Mucosa of descending colon (tissue), 3 donors: Measurements from ENCODE around the gene PTPRN2. TPM values are rescaled to one million over a fixed set of nuclear protein-coding genes. Genes with fewer than 3 reads are reported as not detected.
A peak's percentile ranks its signal among the peaks of the same experiment; 100 is the strongest.

ENCODE experiments used
- ATAC-seq: fragments of 200-7000 bp; cut with Tn5 transposase; one replicate; pipeline ENCODE4 v1.9.1; 2020; ENCODE audit warnings: mild to moderate bottlenecking, moderate library complexity
- DNase-seq, 3 donors: peaks; one replicate each; pipeline ENCODE4 v3.0.0-alpha.2; 2020
- H3K36me3 ChIP-seq: fragments of 200-600 bp; one replicate; pipeline ENCODE4 v1.8.0; 2021; ENCODE audit warnings: low read depth, mild to moderate bottlenecking
- H3K4me1 ChIP-seq: fragments of 200-600 bp; one replicate; pipeline ENCODE4 v1.8.0; 2021; ENCODE audit warnings: low read depth, mild to moderate bottlenecking
- H3K4me3 ChIP-seq: fragments of 200-600 bp; one replicate; pipeline ENCODE4 v1.8.0; 2021; ENCODE audit warnings: mild to moderate bottlenecking
- H3K9me3 ChIP-seq: fragments of 200-600 bp; one replicate; pipeline ENCODE4 v1.8.0; 2021; ENCODE audit warnings: mild to moderate bottlenecking
- CTCF ChIP-seq: fragments of 200-600 bp; IDR thresholded peaks from one replicate; pipeline ENCODE4 v1.8.0; 2022; ENCODE audit warnings: antibody characterized with exemption, mild to moderate bottlenecking
- intact Hi-C, 2 donors: fragments of 100-400 bp; cut with DNase I in 1 of 2; cut with micrococcal nuclease in 1 of 2; formaldehyde crosslinking; loops; one replicate each; pipeline versions ENCODE4 v1.11.0 to v1.11.1; 2022; cut with DNase I, micrococcal nuclease
- total RNA-seq, 3 donors: library from RNA; stranded (reverse); fragmentation: NEBNext Ultra II Directional in 2 of 3; extraction: Animal tissue kit (Norgen Biotek cat#: 25700) in 2 of 3; gene quantifications; one replicate each; pipeline versions ENCODE4 v1.2.1 to v1.2.4, GENCODE V29; 2021 to 2023
- donor health status: DM: no; HTN: no; CAD: no; lungs with moderate emphysema.
- donor health status: DM: no; HTN: no; CAD: no.
- donor health status: DM: no; HTN: yes; CAD: no.

The PTPRN2 gene
- total RNA-seq, 3 donors from 2014 or later, result 12.5 to 28.0 (median 26.2) TPM

- TF ChIP-seq CTCF, result no peak
- H3K4me1 ChIP-seq, result no peaks in the 10 kb centered on the region
- ATAC-seq (no peak), DNase-seq (no peak)
- no peaks in the 10 kb centered on the region for H3K9me3 ChIP-seq
- H3K4me3 ChIP-seq, result no peak overlapping the region
- intact Hi-C loops, result no loop called here
- H3K36me3 ChIP-seq, result no peaks in the 10 kb centered on the region
Measured at GRCh38 chr7:158033196-158033595, 554.4 kb downstream of the PTPRN2 start.

GRCh38 chr7:158032561-158033115 is 555.0 kb downstream of the PTPRN2 start:
- intact Hi-C loops, result no loop called here
- no peak overlapping the region for H3K4me3 ChIP-seq
- H3K36me3 ChIP-seq, result no peaks in the 10 kb centered on the region
- TF ChIP-seq CTCF, result no peak
- no peak for ATAC-seq
- H3K4me1 ChIP-seq, result no peaks in the 10 kb centered on the region
- no peaks in the 10 kb centered on the region for H3K9me3 ChIP-seq
- no peak for DNase-seq

- Histone ChIP-seq H3K9me3 (no peaks in the 10 kb centered on the region), H3K4me3 (no peak overlapping the region), H3K4me1 (no peaks in the 10 kb centered on the region), H3K36me3 (no peaks in the 10 kb centered on the region)
- TF ChIP-seq CTCF, result no peak
- ATAC-seq (no peak), DNase-seq (no peak)
- intact Hi-C loops, result no loop called here
Measured at GRCh38 chr7:158031867-158032308, 555.7 kb downstream of the PTPRN2 start.

GRCh38 chr7:158030566-158030965 is 557.1 kb downstream of the PTPRN2 start:
- ATAC-seq, result no peak

GRCh38 chr7:158030071-158030470 is 557.6 kb downstream of the PTPRN2 start:
- ATAC-seq, result no peak
- no peak for TF ChIP-seq CTCF
- Histone ChIP-seq H3K4me3 (no peak overlapping the region), H3K36me3 (no peaks in the 10 kb centered on the region), H3K4me1 (no peaks in the 10 kb centered on the region), H3K9me3 (no peaks in the 10 kb centered on the region)
- no peak for DNase-seq
- intact Hi-C loops, result no loop called here

More at GRCh38 chr7:158030566-158030965, 557.1 kb downstream of the PTPRN2 start:
- TF ChIP-seq CTCF, result no peak
- no peak for DNase-seq
- H3K4me1 ChIP-seq, result no peaks in the 10 kb centered on the region
- no peak overlapping the region for H3K4me3 ChIP-seq
- no peaks in the 10 kb centered on the region for H3K36me3 ChIP-seq
- H3K9me3 ChIP-seq, result no peaks in the 10 kb centered on the region
- intact Hi-C loops, result no loop called here

- DNase-seq (no peak), ATAC-seq (peak; percentile 9)
- no peaks in the 10 kb centered on the region for H3K4me1 ChIP-seq
- intact Hi-C loops, result no loop called here
- H3K36me3 ChIP-seq, result no peaks in the 10 kb centered on the region
- H3K4me3 ChIP-seq, result no peak overlapping the region
- TF ChIP-seq CTCF, result no peak
- H3K9me3 ChIP-seq, result no peaks in the 10 kb centered on the region
Measured at GRCh38 chr7:158029509-158029908, 558.1 kb downstream of the PTPRN2 start.
